ENCODE measurements around the gene BRD1.
"Not testable (repeated sequence)": the region's sequence is repeated elsewhere in the genome, so short reads cannot be mapped to it uniquely, and the experiment has no call there.

BRD1 gene

DNA sequence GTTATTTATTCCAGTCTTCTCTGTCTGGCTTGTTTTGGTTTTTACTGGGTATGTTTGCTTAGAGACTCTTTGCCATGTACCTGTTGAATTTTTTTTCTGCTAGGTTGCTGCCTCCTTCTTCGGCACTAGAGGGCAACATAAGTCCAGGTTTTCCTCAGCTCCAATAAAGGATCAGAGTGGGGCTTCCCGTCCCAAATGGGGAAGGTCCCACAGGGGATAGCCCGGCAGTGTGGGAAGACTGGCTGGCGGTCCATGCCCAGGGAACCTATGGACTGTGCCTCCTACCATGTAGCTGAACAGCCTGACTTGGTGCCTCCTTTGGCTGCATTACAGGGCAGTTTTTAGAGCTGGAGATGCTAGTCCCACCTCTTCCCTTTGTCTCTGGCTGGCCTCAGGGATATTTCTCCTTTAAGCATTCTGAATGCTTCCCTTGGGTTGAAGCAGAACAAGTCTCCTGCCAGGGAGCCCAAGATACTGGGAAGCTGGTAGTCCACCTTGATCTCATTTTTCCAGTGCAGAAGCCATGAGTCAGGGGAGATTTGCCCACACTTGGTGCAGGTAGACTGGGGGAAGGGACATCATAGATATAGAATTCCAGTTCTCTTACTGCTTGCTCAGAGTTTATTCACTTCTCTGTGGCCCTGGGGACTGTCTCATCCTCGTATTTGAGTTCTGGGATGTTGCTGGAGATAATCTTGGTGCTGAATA, 60.2 kb downstream of the BRD1 start:
- DNase-seq: peak; percentile 38

- DNase-seq: no peak
These were observed 61.7 kb downstream of the BRD1 start for GRCh38 chr22:49765951-49766350.

DNA sequence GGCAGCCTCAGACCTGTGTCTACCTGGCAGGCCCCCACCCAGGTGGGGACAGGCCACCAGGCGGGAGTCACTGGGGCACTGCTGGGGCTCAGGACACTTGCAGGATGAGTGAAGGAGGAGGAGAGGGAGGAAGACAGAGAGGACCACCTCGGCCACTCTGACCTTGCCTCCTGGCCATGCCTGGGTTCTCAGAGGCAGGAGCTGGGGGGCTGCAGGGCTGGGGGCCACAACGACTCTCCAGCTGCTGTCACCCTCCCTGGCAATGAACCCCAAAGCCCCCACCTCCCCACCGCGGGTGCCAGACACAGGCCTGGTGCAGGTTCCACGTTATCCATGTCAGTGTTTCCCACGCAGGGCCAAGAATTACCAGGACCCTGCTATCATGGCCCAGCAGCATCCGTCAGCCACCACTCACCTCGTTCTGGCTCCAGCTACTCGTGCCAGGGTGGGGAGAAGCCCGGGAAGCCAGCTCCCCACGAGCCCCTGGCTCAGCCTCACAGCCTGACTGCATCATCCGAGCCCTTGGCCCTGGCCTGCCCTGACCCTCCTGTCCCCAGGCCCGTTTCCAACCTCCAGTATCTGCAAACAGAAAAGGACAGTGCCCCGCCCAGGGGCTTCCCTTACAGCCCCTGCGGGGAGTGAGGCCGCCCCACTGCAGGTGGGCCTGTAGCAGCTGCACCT, 62.4 kb downstream of the BRD1 start:
- no peak for DNase-seq

- DNase-seq: no peak
These were observed 63.5 kb downstream of the BRD1 start for GRCh38 chr22:49764127-49764581.

- DNase-seq: no peak
These were observed 64.0 kb downstream of the BRD1 start for GRCh38 chr22:49763696-49764095.

DNA sequence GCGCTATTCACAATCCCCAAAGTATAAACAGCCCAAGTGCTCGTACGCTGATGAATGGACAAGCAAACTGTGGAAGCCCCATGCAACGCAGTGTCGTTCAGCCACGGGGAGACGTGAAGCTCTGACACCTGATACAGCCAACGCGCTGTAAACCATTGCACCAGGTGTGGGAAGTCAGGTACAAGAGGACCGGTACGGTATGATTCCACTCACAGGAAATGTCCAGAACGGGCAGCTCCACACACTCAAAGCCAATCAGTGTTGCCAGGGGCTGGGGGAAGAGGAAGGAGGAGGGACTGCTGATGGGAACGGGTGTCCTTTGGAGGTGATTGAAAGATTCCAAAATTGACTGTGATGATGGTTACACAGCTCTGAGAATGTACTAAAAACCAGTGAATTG, 64.5 kb downstream of the BRD1 start:
- no peak for DNase-seq

- not testable (repeated sequence) for DNase-seq
These were observed 65.1 kb downstream of the BRD1 start for GRCh38 chr22:49762571-49762970.

DNA sequence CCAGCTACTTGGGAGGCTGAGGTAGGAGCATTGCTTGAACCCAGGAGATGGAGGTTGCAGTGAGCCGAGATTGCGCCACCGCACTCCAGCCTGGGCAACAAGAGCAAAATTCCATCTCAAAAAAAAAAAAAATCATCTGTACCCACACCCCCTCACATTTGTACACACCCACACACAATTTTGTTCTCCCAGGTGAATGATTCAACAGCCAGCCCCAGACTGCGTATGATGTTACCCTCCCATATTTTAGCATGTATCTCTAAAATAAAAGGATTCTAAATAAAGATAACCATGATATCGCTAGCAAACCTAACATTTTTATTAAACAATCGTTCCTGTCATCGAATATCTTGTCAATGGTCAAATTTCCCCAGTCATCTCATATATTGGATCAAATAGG, 65.8 kb downstream of the BRD1 start:
- no peak for DNase-seq

GRCh38 chr22:49760630-49761571, 66.8 kb downstream of the BRD1 start:
- no peak for DNase-seq

DNA sequence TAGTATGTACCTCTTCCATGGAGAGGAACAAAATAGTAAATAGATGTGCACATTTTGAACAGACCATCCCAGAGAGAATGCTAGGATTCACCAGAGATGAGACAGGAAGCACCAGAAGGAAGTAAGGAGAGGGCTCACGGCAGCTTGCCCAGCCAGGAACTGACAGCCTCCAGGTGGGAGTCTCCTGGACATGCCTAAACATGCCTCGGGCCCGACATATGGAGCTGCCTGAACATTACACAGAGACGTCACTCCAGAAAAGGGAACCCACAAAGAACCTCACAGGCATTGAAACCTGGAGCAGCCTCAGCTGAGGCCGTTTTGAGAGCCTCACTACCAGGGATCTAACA, 67.4 kb downstream of the BRD1 start:
- DNase-seq: no peak

DNA sequence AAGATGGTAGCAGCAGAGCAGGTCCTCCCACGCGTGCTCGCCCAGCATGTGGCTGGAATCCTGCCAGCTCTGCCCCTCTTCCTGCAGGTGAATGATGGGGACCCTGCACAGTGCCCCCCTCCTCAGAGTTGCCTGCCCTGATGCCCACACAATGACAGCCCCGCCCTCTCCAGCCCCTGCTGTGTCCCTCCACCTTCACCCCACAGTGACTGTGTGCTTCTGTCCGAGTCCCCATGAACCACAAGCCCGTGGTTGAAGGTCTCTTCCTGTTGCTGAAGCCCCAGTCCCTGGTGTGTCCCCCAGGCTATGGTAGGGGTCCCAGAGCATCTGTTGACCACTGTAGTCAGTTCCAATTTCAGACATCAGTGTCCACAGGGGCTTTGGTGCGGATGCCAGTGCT, 71.0 kb downstream of the BRD1 start:
- no peak for DNase-seq

DNA sequence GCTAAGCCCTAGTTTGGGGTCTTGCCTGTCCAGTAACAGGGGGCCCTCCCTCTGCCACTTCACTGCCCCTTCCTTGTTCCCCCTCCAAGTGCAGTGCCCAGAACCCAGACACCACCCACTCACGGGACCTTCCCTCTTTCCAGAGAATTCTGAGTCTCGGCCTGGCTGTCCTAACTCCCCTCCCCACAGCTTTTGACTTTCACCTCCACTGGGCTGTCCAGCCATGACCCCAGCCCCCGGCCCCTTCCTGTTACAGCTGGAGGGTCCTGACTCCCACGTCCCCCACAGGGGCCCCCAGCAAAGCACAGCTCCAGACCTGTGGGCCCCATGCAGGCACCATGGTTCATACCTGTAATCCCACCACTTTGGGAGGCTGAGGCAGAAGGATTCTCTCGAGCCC, 71.5 kb downstream of the BRD1 start:
- no peak for DNase-seq

DNA sequence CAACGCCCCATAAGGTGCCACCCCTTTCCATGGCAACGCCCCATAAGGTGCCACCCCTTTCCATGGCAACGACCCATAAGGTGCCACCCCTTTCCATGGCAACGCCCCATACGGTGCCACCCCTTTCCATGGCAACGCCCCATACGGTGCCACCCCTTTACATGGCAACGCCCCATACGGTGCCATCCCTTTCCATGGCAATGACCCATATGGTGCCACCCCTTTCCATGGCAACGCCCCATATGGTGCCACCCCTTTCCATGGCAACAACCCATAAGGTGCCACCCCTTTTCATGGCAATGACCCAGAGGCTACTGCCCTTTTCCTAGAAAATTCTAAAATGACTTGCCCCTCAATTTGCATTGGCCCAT, 72.1 kb downstream of the BRD1 start:
- no peak for DNase-seq

DNA sequence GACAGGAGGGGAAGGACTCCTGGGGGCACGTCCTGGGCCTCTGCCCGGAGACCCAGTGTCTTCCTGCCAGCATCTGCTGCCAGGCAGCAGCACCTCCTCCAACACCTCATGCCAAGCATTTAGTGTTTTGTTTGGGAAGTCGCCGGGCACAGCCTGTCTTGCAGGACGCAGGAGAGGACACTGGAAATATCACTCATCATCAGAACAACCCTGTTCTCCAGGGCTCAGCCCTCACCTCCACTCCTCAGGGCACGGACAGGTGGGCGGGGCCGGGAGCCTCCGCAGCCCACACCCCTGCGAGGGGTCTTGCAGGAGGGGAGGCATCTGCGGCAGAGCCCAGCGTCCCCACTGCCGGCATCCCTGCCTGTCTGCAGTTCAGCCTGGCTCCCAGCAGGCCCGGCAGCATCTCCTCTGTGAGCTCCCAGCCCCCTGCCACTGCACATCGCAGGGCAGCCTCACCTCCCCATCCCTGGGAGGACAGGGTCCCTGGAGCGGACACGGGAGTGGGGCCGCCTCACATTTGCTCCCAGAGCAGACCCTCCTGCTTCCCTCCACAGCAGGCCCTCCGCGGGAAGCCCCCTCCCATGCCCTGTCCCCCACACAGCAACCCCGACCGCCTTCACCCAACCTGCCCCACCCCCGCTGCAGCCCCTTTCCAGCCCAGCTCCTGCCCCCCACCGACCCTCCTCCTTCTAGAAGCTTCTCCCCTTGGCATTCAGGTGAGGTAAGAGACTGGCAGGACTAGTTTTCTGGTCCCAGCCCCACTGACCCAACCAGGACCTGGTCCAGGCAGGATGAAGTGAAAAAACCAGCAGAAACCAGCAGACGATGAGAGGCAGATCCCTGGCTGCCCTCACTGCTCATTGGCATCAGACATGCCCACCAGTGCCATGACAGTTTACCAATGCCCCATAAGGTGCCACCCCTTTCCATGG, 72.7 kb downstream of the BRD1 start:
- no peak for DNase-seq

DNA sequence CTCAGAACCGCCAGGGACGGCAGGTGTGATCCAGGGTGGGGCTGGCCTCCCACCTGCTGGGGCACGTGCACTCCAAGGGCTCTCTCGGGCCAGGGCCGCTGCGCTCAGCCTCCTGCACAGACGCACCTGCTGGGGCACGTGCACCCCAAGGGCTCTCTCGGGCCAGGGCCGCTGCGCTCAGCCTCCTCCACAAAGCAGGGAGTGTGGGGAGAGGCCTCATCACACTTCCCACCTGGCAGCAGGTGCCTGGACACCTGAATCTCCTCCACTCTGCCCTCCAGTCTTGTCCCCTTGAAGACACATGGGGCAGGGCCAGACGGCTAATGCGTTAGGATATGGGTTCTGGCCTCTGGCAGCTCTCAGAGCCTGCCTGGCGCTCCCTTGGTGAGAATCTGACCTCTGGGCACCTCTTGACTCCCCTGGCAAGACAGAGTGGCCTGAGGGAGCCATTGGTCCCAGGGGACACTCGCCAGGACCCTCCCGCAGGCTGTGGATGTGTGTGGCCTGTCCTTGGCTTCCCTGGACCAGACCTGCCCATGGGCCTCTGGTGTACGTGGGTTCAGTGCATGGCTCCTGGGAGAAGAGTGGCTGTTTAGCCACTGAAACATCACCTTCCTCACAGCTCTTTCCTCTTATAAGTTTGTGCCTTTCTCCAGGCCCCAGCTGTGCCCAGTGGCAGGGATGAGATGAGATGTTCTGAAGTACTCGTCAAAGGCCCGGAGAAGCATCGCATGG, 73.5 kb downstream of the BRD1 start:
- DNase-seq: no peak

DNA sequence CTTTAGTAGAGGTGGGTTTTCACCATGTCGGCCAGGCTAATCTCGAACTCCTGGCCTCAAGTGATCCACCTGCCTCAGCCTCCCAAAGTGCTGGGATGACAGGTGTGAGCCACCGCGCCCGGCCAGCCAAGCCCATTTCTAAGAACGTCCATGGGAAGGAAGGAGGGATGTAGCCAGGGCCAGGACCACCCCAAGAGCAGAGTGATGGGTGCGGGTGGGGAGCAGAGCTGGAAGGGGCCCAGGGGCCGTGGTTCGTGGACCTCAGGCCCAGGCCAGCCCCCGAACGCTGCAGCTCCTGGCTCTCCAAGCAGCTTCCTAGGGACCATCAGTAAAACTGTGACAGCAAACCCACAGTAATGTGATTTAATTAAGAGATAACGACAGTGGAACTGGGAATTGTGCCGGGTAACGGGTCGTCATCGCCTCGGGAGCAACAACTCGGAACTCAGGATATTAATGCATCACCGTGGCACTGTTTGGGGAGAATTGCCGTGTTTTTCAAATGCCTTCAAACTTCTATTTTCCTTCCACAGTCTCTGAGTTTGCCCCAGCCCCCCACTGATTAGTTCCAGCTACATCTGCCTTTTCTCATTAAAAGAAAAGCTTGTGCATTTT, 74.3 kb downstream of the BRD1 start:
- DNase-seq: no peak

- DNase-seq: no peak
These were observed 75.0 kb downstream of the BRD1 start for GRCh38 chr22:49752598-49753091.

- no peak for DNase-seq
These were observed 75.6 kb downstream of the BRD1 start for GRCh38 chr22:49751966-49752597.

GRCh38 chr22:49751318-49751965, 76.2 kb downstream of the BRD1 start:
- no peak for DNase-seq

DNA sequence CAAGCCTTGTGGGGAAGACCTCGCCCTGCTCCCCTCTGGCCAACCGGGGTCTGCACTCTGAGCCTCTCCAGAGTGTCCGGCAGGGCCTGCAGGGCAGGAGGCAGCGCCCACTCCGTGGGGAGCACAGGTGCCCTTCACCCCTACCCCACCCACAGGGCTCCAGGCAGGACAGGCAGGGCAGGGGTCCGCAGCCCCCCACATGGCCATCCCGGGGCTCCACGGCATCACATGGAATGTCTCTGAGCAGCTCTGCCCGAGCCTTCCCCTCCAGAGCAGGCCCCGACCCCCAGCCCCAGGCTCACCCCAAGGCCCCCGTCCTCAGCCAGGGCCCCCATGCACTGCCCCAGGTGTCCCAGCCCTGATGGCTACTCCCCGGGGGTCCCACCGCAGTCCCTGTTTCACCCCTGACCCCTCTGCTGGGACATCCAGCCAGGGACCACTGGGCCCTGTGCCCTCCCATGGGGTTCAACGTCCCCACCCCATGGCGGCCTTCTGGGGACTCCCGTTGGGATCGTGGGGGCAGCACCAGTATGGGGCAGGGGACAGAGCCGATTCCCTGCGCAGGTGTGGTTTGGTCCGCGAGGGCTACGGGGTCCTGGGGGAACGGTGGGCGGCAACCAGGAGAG, 77.7 kb downstream of the BRD1 start:
- DNase-seq: no peak

All from CD4-positive, alpha-beta T cell treated with Interleukin-17A for 4 hours (primary cell).